CD4-positive, alpha-beta T cell treated with Interleukin-6 at 100 ng/mL for 8 hours (primary cell): ENCODE measurements around the gene PLOD1.
A peak's percentile ranks its signal among the peaks of the same experiment; 100 is the strongest.
"Not testable (repeated sequence)": the region's sequence is repeated elsewhere in the genome, so short reads cannot be mapped to it uniquely, and the experiment has no call there.

Experiments
- DNase-seq: peaks from one replicate; pipeline ENCODE4 v3.0.0-alpha.2; 2020; ENCODE audit warnings: mixed read lengths, low spot score

PLOD1 gene

DNA sequence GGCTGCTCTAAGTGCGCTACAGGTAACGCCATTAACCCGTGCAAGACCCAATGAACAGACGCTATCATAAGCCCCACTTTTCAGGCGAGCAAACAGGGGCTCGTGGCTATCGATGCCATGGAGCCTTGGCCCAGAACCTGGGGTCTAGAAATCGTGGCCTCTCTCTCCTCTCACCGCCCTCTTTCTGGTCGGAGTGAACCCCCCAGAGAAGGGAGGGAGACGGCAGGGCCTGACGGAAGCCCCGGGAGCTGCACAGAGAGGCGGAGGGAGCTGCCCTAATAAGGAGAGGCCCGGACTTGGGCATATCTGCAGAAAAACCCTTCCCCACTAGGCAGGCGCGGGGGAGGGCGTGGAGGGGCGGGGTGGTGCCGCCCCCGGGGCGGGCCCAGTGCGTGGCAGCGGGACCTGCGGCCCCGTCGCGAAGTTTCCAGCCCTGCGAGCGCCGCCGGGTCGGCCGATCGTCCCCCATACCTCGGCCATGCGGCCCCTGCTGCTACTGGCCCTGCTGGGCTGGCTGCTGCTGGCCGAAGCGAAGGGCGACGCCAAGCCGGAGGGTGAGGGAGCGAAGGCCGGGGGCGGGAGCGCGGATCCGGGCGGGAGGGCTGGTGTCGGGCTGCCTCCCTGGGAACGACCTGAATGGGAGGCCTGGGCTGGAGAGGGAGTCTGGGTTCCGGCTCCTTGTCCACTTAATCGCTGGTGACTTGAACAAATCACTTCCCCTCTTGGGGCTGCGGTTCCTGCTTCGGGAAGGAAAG is at the start of gene PLOD1:
PLOD1 (plus strand) TSS at position 416 of the 755 bp plus-strand sequence; CDS start at position 479, 63 bp downstream.
- DNase-seq, result peak; percentile 87

GRCh38 chr1:11885916-11886315 is 48.6 kb upstream of the PLOD1 start:
- no peak for DNase-seq

GRCh38 chr1:11886986-11887665 is 47.4 kb upstream of the PLOD1 start:
- no peak for DNase-seq

GRCh38 chr1:11887666-11888007 is 46.9 kb upstream of the PLOD1 start:
- DNase-seq, result no peak

- DNase-seq, result no peak
Measured at GRCh38 chr1:11888206-11888876, 46.2 kb upstream of the PLOD1 start.

GRCh38 chr1:11888877-11889208 is 45.7 kb upstream of the PLOD1 start:
- no peak for DNase-seq

- DNase-seq, result no peak
Measured at GRCh38 chr1:11891433-11892186, 42.9 kb upstream of the PLOD1 start.

DNA sequence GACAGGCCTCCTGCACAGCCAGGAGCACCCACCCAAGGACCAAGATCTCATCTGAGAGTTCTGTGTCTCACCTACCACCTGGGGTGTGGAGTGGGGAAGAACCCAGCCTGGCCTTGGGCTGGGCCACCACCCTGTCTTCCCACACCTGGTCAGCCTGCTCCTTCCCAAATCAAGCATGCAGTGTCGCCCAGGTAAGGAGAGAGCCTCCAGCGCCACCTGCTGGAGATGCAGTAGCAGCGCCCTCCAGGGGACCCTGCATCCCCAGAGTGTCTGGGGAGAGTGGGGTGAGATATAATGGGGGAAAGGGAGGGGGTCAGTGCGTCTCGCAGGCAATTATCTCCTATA is 40.6 kb upstream of the PLOD1 start:
- peak; percentile 64 for DNase-seq

- DNase-seq, result not testable (repeated sequence)
Measured at GRCh38 chr1:11894501-11894900, 40.0 kb upstream of the PLOD1 start.

DNA sequence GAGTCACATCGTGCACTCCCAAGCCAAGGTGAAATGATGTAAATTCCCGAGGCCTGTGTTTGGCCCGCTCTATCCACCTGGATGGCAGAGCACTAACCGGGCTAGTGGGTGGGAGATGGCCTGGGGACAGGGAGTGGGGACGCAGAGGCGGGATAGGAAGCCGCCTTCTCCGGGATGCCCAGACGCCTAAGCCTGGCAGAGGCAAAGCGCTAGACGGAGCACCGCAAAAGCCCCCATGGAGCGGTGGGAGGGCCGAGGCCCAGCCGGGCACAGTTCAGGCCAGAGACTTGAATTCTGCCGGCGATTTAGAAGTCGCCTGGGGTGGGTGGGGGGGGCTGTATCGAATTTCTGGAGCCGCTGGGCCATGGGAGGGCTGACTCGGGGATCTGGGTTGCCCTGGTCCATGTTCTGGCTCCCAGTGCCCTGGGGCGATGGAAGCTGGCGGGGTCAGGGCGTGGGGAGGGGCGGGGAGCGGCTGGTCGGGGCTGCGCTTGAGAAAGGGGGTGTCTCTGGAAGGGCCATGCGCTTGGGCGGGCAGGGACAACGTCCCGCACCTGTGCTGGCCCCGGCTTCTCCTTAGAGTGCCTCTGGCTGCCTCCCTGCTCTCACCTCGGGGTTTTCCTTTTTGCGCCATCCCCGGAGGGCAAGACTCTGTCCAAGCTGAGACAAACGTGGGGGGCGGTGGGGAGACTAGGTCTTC is 36.3 kb upstream of the PLOD1 start:
- DNase-seq, result no peak

DNA sequence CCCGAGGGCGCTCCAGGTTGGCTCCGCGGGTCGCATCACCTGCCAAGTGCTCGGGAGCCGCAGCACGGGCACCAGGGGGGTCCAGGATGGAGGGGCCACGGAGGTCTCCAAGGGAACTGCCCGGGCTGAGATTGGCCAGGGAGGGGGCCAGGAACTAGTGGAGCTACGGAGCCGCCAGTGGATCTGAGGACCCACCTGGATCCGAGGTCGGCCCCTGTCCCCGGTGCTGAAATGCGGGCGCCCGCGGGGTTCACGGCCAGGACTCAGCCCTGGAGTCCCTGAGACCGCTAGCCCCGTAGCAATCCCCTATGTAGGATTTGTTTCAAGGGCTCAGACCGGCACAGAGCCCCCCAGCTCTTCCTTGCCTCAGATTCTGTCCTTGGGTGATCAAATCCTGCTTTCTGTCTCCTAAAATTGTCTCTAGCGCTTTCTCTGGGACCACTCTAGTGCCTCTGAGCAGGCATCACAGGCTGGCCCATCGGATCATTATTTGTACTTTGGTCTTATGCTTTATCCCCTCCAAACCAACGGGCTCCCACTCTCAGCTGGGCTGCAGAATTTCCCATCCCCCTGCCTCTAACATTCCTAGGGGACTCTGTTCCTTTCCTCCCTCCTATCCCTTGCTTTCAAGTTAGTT is 35.6 kb upstream of the PLOD1 start:
- DNase-seq, result no peak

- not testable (repeated sequence) for DNase-seq
Measured at GRCh38 chr1:11901446-11901845, 33.1 kb upstream of the PLOD1 start.

- no peak for DNase-seq
Measured at GRCh38 chr1:11903210-11903609, 31.3 kb upstream of the PLOD1 start.

- not testable (repeated sequence) for DNase-seq
Measured at GRCh38 chr1:11904156-11904555, 30.4 kb upstream of the PLOD1 start.

DNA sequence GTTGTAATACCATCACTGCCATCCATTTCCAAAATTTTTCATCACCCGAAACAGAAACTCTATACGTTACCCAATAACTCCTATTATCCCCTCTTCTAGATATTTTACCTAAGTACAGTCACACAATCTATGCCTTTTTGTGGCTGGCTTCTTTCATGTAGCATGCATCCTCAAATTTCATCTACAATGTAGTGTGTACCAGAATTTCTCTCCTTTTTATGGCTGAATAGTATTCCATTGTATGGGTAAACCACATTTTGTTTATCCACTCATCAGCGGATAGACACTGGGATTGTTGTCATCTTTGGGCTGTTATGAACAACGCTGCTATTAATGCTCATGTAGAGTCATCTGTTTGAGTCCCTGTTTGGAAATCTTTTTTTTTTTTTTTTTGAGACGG is 29.5 kb upstream of the PLOD1 start:
- DNase-seq, result no peak

DNA sequence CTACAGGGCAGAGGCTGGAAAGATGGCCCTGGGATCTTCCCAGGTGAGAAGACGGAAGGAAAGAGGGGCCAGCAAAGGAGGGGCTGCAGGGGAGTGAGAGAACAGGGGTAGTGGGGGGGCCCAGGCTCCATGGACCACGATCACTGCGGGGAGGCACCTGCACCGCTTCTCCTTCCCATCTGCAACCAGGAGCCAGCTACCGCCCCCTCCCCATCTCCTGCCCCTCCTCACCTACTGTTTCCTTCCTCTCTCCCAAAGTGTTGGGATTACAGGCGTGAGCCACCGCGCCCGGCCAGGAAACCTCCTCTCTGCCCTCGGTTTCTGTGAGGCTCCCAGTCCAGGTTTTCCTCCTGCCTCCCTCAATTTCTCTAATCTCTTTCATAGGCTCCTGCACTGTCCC is 27.6 kb upstream of the PLOD1 start:
- DNase-seq, result no peak

- peak; percentile 93 for DNase-seq
Measured at GRCh38 chr1:11907275-11908094, 27.0 kb upstream of the PLOD1 start.

- peak; percentile 80 for DNase-seq
Measured at GRCh38 chr1:11908095-11908675, 26.3 kb upstream of the PLOD1 start.

- not testable (repeated sequence) for DNase-seq
Measured at GRCh38 chr1:11910914-11911228, 23.6 kb upstream of the PLOD1 start.

- no peak for DNase-seq
Measured at GRCh38 chr1:11912000-11912399, 22.5 kb upstream of the PLOD1 start.
